Astrocyte (in vitro differentiated cells and primary cell): ENCODE data around the gene DGKH. TPM values are rescaled to one million over a fixed set of nuclear protein-coding genes. Genes with fewer than 3 reads are reported as not detected.
A peak's percentile ranks its signal among the peaks of the same experiment; 100 is the strongest.
"Not testable (repeated sequence)": the region's sequence is repeated elsewhere in the genome, so short reads cannot be mapped to it uniquely, and the experiment has no call there.

Experiments
- DNase-seq: peaks from one replicate; pipeline ENCODE4 v3.0.0-alpha.2; 2010; ENCODE audit warnings: low read depth
- FAIRE-seq: peaks from 2 replicates; lab custom pipeline; 2011; peaks lifted over from hg19 to GRCh38; lab: Jason Lieb, UNC
- H2AFZ ChIP-seq: 2 replicates; pipeline ENCODE4 v1.6.0; 2012; ENCODE audit warnings: low read depth, low read length, inconsistent platforms
- H3K27ac ChIP-seq: 2 replicates; pipeline ENCODE4 v1.5.1; 2011; ENCODE audit warnings: low read depth, low read length, inconsistent platforms
- H3K27me3 ChIP-seq: 2 replicates; pipeline ENCODE4 v1.6.0; 2011; ENCODE audit warnings: low read length, inconsistent platforms; ENCODE audit not compliant: insufficient read depth
- H3K36me3 ChIP-seq: 2 replicates; pipeline ENCODE4 v1.5.1; 2011; ENCODE audit warnings: low read length, inconsistent platforms; ENCODE audit not compliant: insufficient read depth
- H3K4me1 ChIP-seq: 2 replicates; pipeline ENCODE4 v1.5.1; 2011; ENCODE audit warnings: low read length, inconsistent platforms; ENCODE audit not compliant: insufficient read depth
- H3K4me2 ChIP-seq: 2 replicates; pipeline ENCODE4 v1.6.0; 2012; ENCODE audit warnings: low read length, inconsistent platforms
- H3K4me3 ChIP-seq: 2 replicates; pipeline ENCODE4 v1.5.1; 2011; ENCODE audit warnings: low read depth, mild to moderate bottlenecking, low read length, inconsistent platforms; ENCODE audit not compliant: insufficient read depth
- H3K79me2 ChIP-seq: 2 replicates; pipeline ENCODE4 v1.6.0; 2012; ENCODE audit warnings: mild to moderate bottlenecking, low read length, inconsistent platforms; ENCODE audit not compliant: insufficient read depth
- H3K9ac ChIP-seq: 2 replicates; pipeline ENCODE4 v1.6.0; 2012; ENCODE audit warnings: mild to moderate bottlenecking, low read length, inconsistent platforms
- H3K9me3 ChIP-seq: 2 replicates; pipeline ENCODE4 v1.5.1; 2012; ENCODE audit warnings: low read depth, mild to moderate bottlenecking, low read length, inconsistent platforms; ENCODE audit not compliant: insufficient read depth
- H4K20me1 ChIP-seq: 2 replicates; pipeline ENCODE4 v1.6.0; 2012; ENCODE audit warnings: low read length, inconsistent platforms; ENCODE audit not compliant: insufficient read depth
- H3K27ac Mint-ChIP-seq: one replicate; pipeline ENCODE4 v1.8.0; 2021; ENCODE audit warnings: mild to moderate bottlenecking, mixed read lengths; ENCODE audit not compliant: unreplicated experiment
- H3K27me3 Mint-ChIP-seq: one replicate; pipeline ENCODE4 v1.8.0; 2021; ENCODE audit warnings: low read depth, mixed read lengths; ENCODE audit not compliant: unreplicated experiment
- H3K36me3 Mint-ChIP-seq: one replicate; pipeline ENCODE4 v1.8.0; 2021; ENCODE audit warnings: low read depth, mixed read lengths; ENCODE audit not compliant: unreplicated experiment
- H3K4me1 Mint-ChIP-seq: one replicate; pipeline ENCODE4 v1.8.0; 2021; ENCODE audit warnings: low read depth, mixed read lengths; ENCODE audit not compliant: unreplicated experiment
- H3K4me3 Mint-ChIP-seq: one replicate; pipeline ENCODE4 v1.8.0; 2021; ENCODE audit warnings: mild to moderate bottlenecking, moderate library complexity, mixed read lengths; ENCODE audit not compliant: unreplicated experiment
- H3K9me3 Mint-ChIP-seq: one replicate; pipeline ENCODE4 v1.8.0; 2021; ENCODE audit warnings: mild to moderate bottlenecking, mixed read lengths; ENCODE audit not compliant: unreplicated experiment
- EZH2 ChIP-seq: IDR thresholded peaks from 2 replicates; pipeline ENCODE4 v1.6.1; 2012; ENCODE audit warnings: mild to moderate bottlenecking, low read length, inconsistent platforms; ENCODE audit not compliant: insufficient read depth
- total RNA-seq: library from RNA; stranded (reverse); gene quantifications from 2 replicates; pipeline ENCODE4 v1.2.1, GENCODE V29; 2021
- TF ChIP-seq, protein P1 (sequence below): IDR thresholded peaks from 2 replicates; pipeline ENCODE4 v1.5.1; 2011; ENCODE audit warnings: low read depth, mild to moderate bottlenecking, inconsistent platforms, low read length, moderate library complexity; ENCODE audit not compliant: insufficient read depth

DGKH gene
- total RNA-seq, 1 donor from 2014 or later = 16.4 TPM

DNA sequence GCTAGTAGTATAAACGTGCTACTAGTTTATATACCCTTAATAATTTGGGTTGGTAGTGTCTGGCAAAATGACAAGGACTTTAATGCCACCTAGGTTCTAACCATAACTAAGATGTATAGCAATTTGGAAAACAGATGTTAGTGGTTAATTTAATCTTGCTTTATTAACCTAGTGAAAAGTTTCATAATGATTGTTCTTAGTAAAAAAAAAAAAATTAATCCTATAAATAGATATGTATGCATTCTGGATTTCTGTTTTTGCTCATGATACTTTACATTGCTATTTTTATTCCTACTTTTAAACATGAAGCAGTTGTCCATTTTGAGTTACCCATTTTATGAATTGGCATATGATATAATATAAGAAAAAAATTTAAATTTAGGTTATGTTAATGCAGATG, 36.3 kb downstream of the DGKH start:
- H4K20me1 ChIP-seq = no peaks in the 10 kb centered on the region
- H2AFZ ChIP-seq = no peak overlapping the region
- H3K9me3 ChIP-seq = no peaks in the 10 kb centered on the region
- no peaks in the 10 kb centered on the region for H3K27me3 Mint-ChIP-seq
- DNase-seq = no peak
- no peak for TF ChIP-seq EZH2
- TF ChIP-seq, protein P1, sequence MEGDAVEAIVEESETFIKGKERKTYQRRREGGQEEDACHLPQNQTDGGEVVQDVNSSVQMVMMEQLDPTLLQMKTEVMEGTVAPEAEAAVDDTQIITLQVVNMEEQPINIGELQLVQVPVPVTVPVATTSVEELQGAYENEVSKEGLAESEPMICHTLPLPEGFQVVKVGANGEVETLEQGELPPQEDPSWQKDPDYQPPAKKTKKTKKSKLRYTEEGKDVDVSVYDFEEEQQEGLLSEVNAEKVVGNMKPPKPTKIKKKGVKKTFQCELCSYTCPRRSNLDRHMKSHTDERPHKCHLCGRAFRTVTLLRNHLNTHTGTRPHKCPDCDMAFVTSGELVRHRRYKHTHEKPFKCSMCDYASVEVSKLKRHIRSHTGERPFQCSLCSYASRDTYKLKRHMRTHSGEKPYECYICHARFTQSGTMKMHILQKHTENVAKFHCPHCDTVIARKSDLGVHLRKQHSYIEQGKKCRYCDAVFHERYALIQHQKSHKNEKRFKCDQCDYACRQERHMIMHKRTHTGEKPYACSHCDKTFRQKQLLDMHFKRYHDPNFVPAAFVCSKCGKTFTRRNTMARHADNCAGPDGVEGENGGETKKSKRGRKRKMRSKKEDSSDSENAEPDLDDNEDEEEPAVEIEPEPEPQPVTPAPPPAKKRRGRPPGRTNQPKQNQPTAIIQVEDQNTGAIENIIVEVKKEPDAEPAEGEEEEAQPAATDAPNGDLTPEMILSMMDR = no peak
- H3K36me3 ChIP-seq = no peaks in the 10 kb centered on the region
- H3K27me3 ChIP-seq = no peaks in the 10 kb centered on the region
- H3K27ac ChIP-seq = no peak overlapping the region
- no peak overlapping the region for H3K27ac Mint-ChIP-seq
- H3K4me2 ChIP-seq = no peak overlapping the region
- peaks cover 17% of the 10 kb centered on the region for H3K36me3 Mint-ChIP-seq
- no peaks in the 10 kb centered on the region for H3K4me1 ChIP-seq
- peaks cover 7% of the 10 kb centered on the region for H3K4me1 Mint-ChIP-seq
- H3K4me3 ChIP-seq = no peak overlapping the region
- H3K79me2 ChIP-seq = peaks cover 6% of the 10 kb centered on the region
- FAIRE-seq = no peak
- peaks cover 4% of the 10 kb centered on the region for H3K9me3 Mint-ChIP-seq
- no peak overlapping the region for H3K4me3 Mint-ChIP-seq
- no peak overlapping the region for H3K9ac ChIP-seq

GRCh38 chr13:42086582-42086981, 38.1 kb downstream of the DGKH start:
- TF ChIP-seq EZH2 = no peak
- H3K27ac Mint-ChIP-seq = peak overlapping the region; percentile 58
- FAIRE-seq = no peak

GRCh38 chr13:42094516-42095040, 46.1 kb downstream of the DGKH start:
- Histone ChIP-seq H3K9me3 (no peaks in the 10 kb centered on the region), H3K27ac (no peak overlapping the region), H3K36me3 (no peaks in the 10 kb centered on the region), H3K4me1 (no peaks in the 10 kb centered on the region), H2AFZ (no peak overlapping the region), H3K9ac (no peak overlapping the region), H3K4me2 (no peak overlapping the region), H3K4me3 (no peak overlapping the region), H3K27me3 (no peaks in the 10 kb centered on the region), H4K20me1 (no peaks in the 10 kb centered on the region), H3K79me2 (peaks cover 5% of the 10 kb centered on the region)
- Mint-ChIP-seq H3K27ac (no peak overlapping the region), H3K9me3 (no peaks in the 10 kb centered on the region), H3K36me3 (no peaks in the 10 kb centered on the region), H3K4me3 (no peak overlapping the region), H3K27me3 (no peaks in the 10 kb centered on the region), H3K4me1 (no peaks in the 10 kb centered on the region)
- DNase-seq (no peak), FAIRE-seq (no peak)
- TF ChIP-seq, protein P1 = no peak
- TF ChIP-seq EZH2 = no peak

More at GRCh38 chr13:42086582-42086981, 38.1 kb downstream of the DGKH start:
- Mint-ChIP-seq H3K27me3 (no peaks in the 10 kb centered on the region), H3K36me3 (peaks cover 16% of the 10 kb centered on the region), H3K4me1 (peaks cover 7% of the 10 kb centered on the region), H3K9me3 (peaks cover 4% of the 10 kb centered on the region), H3K4me3 (no peak overlapping the region)
- Histone ChIP-seq H3K36me3 (no peaks in the 10 kb centered on the region), H3K4me1 (no peaks in the 10 kb centered on the region), H3K79me2 (peaks cover 6% of the 10 kb centered on the region), H3K4me3 (no peak overlapping the region), H3K27ac (no peak overlapping the region), H3K9ac (no peak overlapping the region), H2AFZ (no peak overlapping the region), H3K9me3 (no peaks in the 10 kb centered on the region), H3K27me3 (no peaks in the 10 kb centered on the region), H3K4me2 (no peak overlapping the region), H4K20me1 (no peaks in the 10 kb centered on the region)
- DNase-seq = no peak

DNA sequence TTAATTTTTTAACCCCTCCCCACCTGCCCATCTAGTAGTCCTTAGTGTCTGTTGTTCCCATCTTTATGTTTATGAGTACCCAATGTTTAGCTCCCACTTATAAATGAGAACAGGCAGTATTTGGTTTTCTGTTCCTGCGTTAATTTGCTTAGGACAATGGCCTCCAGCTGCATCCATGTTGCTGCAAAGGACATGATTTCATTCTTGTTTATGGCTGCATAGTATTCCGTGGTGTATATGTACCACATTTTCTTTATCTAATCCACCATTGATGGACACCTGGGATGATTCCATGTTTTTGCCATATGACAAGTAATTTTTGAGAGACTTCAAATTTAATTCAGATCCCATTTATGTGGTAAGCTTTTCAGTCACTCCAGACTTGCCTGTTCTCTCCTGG, 47.8 kb downstream of the DGKH start:
- H3K4me1 Mint-ChIP-seq, FAIRE-seq, H2AFZ ChIP-seq, H4K20me1 ChIP-seq, H3K9me3 Mint-ChIP-seq, H3K27me3 Mint-ChIP-seq, H3K4me1 ChIP-seq, H3K36me3 Mint-ChIP-seq, H3K27ac ChIP-seq, H3K27me3 ChIP-seq, DNase-seq, H3K4me3 Mint-ChIP-seq, H3K4me3 ChIP-seq, H3K36me3 ChIP-seq, H3K27ac Mint-ChIP-seq, H3K9me3 ChIP-seq, H3K9ac ChIP-seq, H3K79me2 ChIP-seq, H3K4me2 ChIP-seq: not testable (repeated sequence)
